Astrocyte (in vitro differentiated cells and primary cell): ENCODE data around the gene LMTK2. TPM values are rescaled to one million over a fixed set of nuclear protein-coding genes. Genes with fewer than 3 reads are reported as not detected.

Experiments used
- DNase-seq: peaks from one replicate; pipeline ENCODE4 v3.0.0-alpha.2; 2010; ENCODE audit warnings: low read depth
- FAIRE-seq: peaks from 2 replicates; lab custom pipeline; 2011; peaks lifted over from hg19 to GRCh38; lab: Jason Lieb, UNC
- H2AFZ ChIP-seq: 2 replicates; pipeline ENCODE4 v1.6.0; 2012; ENCODE audit warnings: low read depth, low read length, inconsistent platforms
- H3K27ac ChIP-seq: 2 replicates; pipeline ENCODE4 v1.5.1; 2011; ENCODE audit warnings: low read depth, low read length, inconsistent platforms
- H3K27me3 ChIP-seq: 2 replicates; pipeline ENCODE4 v1.6.0; 2011; ENCODE audit warnings: low read length, inconsistent platforms; ENCODE audit not compliant: insufficient read depth
- H3K36me3 ChIP-seq: 2 replicates; pipeline ENCODE4 v1.5.1; 2011; ENCODE audit warnings: low read length, inconsistent platforms; ENCODE audit not compliant: insufficient read depth
- H3K4me1 ChIP-seq: 2 replicates; pipeline ENCODE4 v1.5.1; 2011; ENCODE audit warnings: low read length, inconsistent platforms; ENCODE audit not compliant: insufficient read depth
- H3K4me2 ChIP-seq: 2 replicates; pipeline ENCODE4 v1.6.0; 2012; ENCODE audit warnings: low read length, inconsistent platforms
- H3K4me3 ChIP-seq: 2 replicates; pipeline ENCODE4 v1.5.1; 2011; ENCODE audit warnings: low read depth, mild to moderate bottlenecking, low read length, inconsistent platforms; ENCODE audit not compliant: insufficient read depth
- H3K79me2 ChIP-seq: 2 replicates; pipeline ENCODE4 v1.6.0; 2012; ENCODE audit warnings: mild to moderate bottlenecking, low read length, inconsistent platforms; ENCODE audit not compliant: insufficient read depth
- H3K9ac ChIP-seq: 2 replicates; pipeline ENCODE4 v1.6.0; 2012; ENCODE audit warnings: mild to moderate bottlenecking, low read length, inconsistent platforms
- H3K9me3 ChIP-seq: 2 replicates; pipeline ENCODE4 v1.5.1; 2012; ENCODE audit warnings: low read depth, mild to moderate bottlenecking, low read length, inconsistent platforms; ENCODE audit not compliant: insufficient read depth
- H4K20me1 ChIP-seq: 2 replicates; pipeline ENCODE4 v1.6.0; 2012; ENCODE audit warnings: low read length, inconsistent platforms; ENCODE audit not compliant: insufficient read depth
- H3K27ac Mint-ChIP-seq: one replicate; pipeline ENCODE4 v1.8.0; 2021; ENCODE audit warnings: mild to moderate bottlenecking, mixed read lengths; ENCODE audit not compliant: unreplicated experiment
- H3K27me3 Mint-ChIP-seq: one replicate; pipeline ENCODE4 v1.8.0; 2021; ENCODE audit warnings: low read depth, mixed read lengths; ENCODE audit not compliant: unreplicated experiment
- H3K36me3 Mint-ChIP-seq: one replicate; pipeline ENCODE4 v1.8.0; 2021; ENCODE audit warnings: low read depth, mixed read lengths; ENCODE audit not compliant: unreplicated experiment
- H3K4me1 Mint-ChIP-seq: one replicate; pipeline ENCODE4 v1.8.0; 2021; ENCODE audit warnings: low read depth, mixed read lengths; ENCODE audit not compliant: unreplicated experiment
- H3K4me3 Mint-ChIP-seq: one replicate; pipeline ENCODE4 v1.8.0; 2021; ENCODE audit warnings: mild to moderate bottlenecking, moderate library complexity, mixed read lengths; ENCODE audit not compliant: unreplicated experiment
- H3K9me3 Mint-ChIP-seq: one replicate; pipeline ENCODE4 v1.8.0; 2021; ENCODE audit warnings: mild to moderate bottlenecking, mixed read lengths; ENCODE audit not compliant: unreplicated experiment
- CTCF ChIP-seq: IDR thresholded peaks from 2 replicates; pipeline ENCODE4 v1.5.1; 2011; ENCODE audit warnings: low read depth, mild to moderate bottlenecking, inconsistent platforms, low read length, moderate library complexity; ENCODE audit not compliant: insufficient read depth
- EZH2 ChIP-seq: IDR thresholded peaks from 2 replicates; pipeline ENCODE4 v1.6.1; 2012; ENCODE audit warnings: mild to moderate bottlenecking, low read length, inconsistent platforms; ENCODE audit not compliant: insufficient read depth
- total RNA-seq: library from RNA; stranded (reverse); gene quantifications from 2 replicates; pipeline ENCODE4 v1.2.1, GENCODE V29; 2021

The LMTK2 gene
- total RNA-seq, 1 donor from 2014 or later = 15.2 TPM

GRCh38 chr7:98211221-98211675, 104.6 kb downstream of the LMTK2 start, which contains the start of gene BHLHA15:
BHLHA15 (plus strand) TSS chr7:98211439; CDS start chr7:98212310, 871 bp downstream.
- Histone ChIP-seq H3K9ac (peak within 1 kb of the TSS; percentile 43), H3K9me3 (no peaks in the 10 kb centered on the region), H3K36me3 (no peaks in the 10 kb centered on the region), H4K20me1 (no peaks in the 10 kb centered on the region), H3K27ac (no peak within 1 kb of the TSS), H3K27me3 (no peaks in the 10 kb centered on the region), H3K4me3 (peak within 1 kb of the TSS; percentile 33), H3K4me1 (peaks cover 5% of the 10 kb centered on the region), H2AFZ (no peak within 1 kb of the TSS), H3K79me2 (no peaks in the 10 kb centered on the region), H3K4me2 (peak within 1 kb of the TSS; percentile 79)
- Mint-ChIP-seq H3K4me1 (peaks cover 3% of the 10 kb centered on the region), H3K27ac (no peak within 1 kb of the TSS), H3K4me3 (peak within 1 kb of the TSS; percentile 57), H3K9me3 (no peaks in the 10 kb centered on the region), H3K36me3 (peaks cover 5% of the 10 kb centered on the region), H3K27me3 (no peaks in the 10 kb centered on the region)
- TF ChIP-seq CTCF = no peak
- TF ChIP-seq EZH2 = no peak
- FAIRE-seq (no peak), DNase-seq (no peak)

- H3K9me3 ChIP-seq = no peaks in the 10 kb centered on the region
- no peaks in the 10 kb centered on the region for H3K27me3 Mint-ChIP-seq
- peaks cover 5% of the 10 kb centered on the region for H3K4me1 ChIP-seq
- H3K36me3 ChIP-seq = no peaks in the 10 kb centered on the region
- peak overlapping the region; percentile 57 for H3K4me3 Mint-ChIP-seq
- peak overlapping the region; percentile 72 for H3K4me2 ChIP-seq
- H2AFZ ChIP-seq = no peak overlapping the region
- peak overlapping the region; percentile 17 for H3K4me3 ChIP-seq
- no peak overlapping the region for H3K27ac Mint-ChIP-seq
- DNase-seq (no peak), FAIRE-seq (no peak)
- no peak overlapping the region for H3K27ac ChIP-seq
- TF ChIP-seq CTCF (no peak), EZH2 (no peak)
- H3K79me2 ChIP-seq = no peaks in the 10 kb centered on the region
- no peaks in the 10 kb centered on the region for H3K9me3 Mint-ChIP-seq
- H3K27me3 ChIP-seq = no peaks in the 10 kb centered on the region
- H3K36me3 Mint-ChIP-seq = peaks cover 7% of the 10 kb centered on the region
- no peaks in the 10 kb centered on the region for H4K20me1 ChIP-seq
- peak overlapping the region; percentile 43 for H3K9ac ChIP-seq
- no peaks in the 10 kb centered on the region for H3K4me1 Mint-ChIP-seq
Measured at GRCh38 chr7:98211676-98212531, 105.2 kb downstream of the LMTK2 start.
